Measurements from ENCODE around the gene FAM180B. TPM values are rescaled to one million over a fixed set of nuclear protein-coding genes. Genes with fewer than 3 reads are reported as not detected.

Gene FAM180B
- total and polyA plus RNA-seq, 2 experiments from 2014 or later: not detected

- DNase-seq (ENCODE audit: low spot score) (no peak), ATAC-seq (no peak)
- Mint-ChIP-seq H3K36me3 (ENCODE audit: low read depth) (no peaks in the 10 kb centered on the region), H3K27ac (no peak overlapping the region), H3K27me3 (ENCODE audit: insufficient read depth, low read depth, poor library complexity) (peaks cover 40% of the 10 kb centered on the region), H3K4me1 (peaks cover 27% of the 10 kb centered on the region), H3K9me3 (no peaks in the 10 kb centered on the region), H3K4me3 (no peak overlapping the region)
- Histone ChIP-seq H3K79me2 (replicated peaks; ENCODE audit: insufficient read depth) (no peaks in the 10 kb centered on the region), H3K4me3 (no peak overlapping the region), H3K27ac (ENCODE audit: low read depth) (no peak overlapping the region), H3F3A (replicated peaks; ENCODE audit: low read depth) (no peaks in the 10 kb centered on the region), H3K4me1 (ENCODE audit: insufficient read depth) (peaks cover 23% of the 10 kb centered on the region), H3K4me2 (no peak overlapping the region), H3K9me2 (ENCODE audit: insufficient read depth) (0 out of 2 replicates have a peak, but pooled peaks cover 2% of the 10 kb centered on the region), H4K20me1 (replicated peaks; ENCODE audit: insufficient read depth) (0 out of 2 replicates have a peak, but pooled peaks cover 5% of the 10 kb centered on the region), H2AFZ (no peak overlapping the region), H3K36me3 (ENCODE audit: insufficient read depth) (no peaks in the 10 kb centered on the region), H3K27me3 (ENCODE audit: insufficient read depth) (peaks cover 52% of the 10 kb centered on the region)
- TF ChIP-seq EZH2 (IDR thresholded peaks at IDR 0.05; ENCODE audit: low read depth, unreplicated experiment) (no peak), EZH2phosphoT487 (IDR thresholded peaks at IDR 0.05; ENCODE audit: unreplicated experiment) (no peak)
Observed at GRCh38 chr11:47595967-47596366, 9.5 kb downstream of the FAM180B start.

GRCh38 chr11:47599902-47600301 is 13.4 kb downstream of the FAM180B start:
- no peak for ATAC-seq
- Mint-ChIP-seq H3K4me3 (no peak overlapping the region), H3K9me3 (no peaks in the 10 kb centered on the region), H3K27ac (no peak overlapping the region), H3K27me3 (ENCODE audit: insufficient read depth, low read depth, poor library complexity) (peaks cover 7% of the 10 kb centered on the region), H3K4me1 (peaks cover 6% of the 10 kb centered on the region; the same call in 2 of the 3 replicates), H3K36me3 (ENCODE audit: low read depth) (no peaks in the 10 kb centered on the region)
- Histone ChIP-seq H3F3A (replicated peaks; ENCODE audit: low read depth) (no peaks in the 10 kb centered on the region), H2AFZ (no peak overlapping the region), H3K27ac (ENCODE audit: low read depth) (no peak overlapping the region), H3K4me3 (no peak overlapping the region), H3K9me2 (ENCODE audit: insufficient read depth) (no peaks in the 10 kb centered on the region), H4K20me1 (replicated peaks; ENCODE audit: insufficient read depth) (no peaks in the 10 kb centered on the region), H3K4me1 (ENCODE audit: insufficient read depth) (no peaks in the 10 kb centered on the region), H3K27me3 (ENCODE audit: insufficient read depth) (peaks cover 12% of the 10 kb centered on the region), H3K79me2 (replicated peaks; ENCODE audit: insufficient read depth) (no peaks in the 10 kb centered on the region), H3K36me3 (ENCODE audit: insufficient read depth) (no peaks in the 10 kb centered on the region), H3K4me2 (no peak overlapping the region)
- no peak for DNase-seq (ENCODE audit: low spot score)
- TF ChIP-seq STAT1 (IDR thresholded peaks at IDR 0.05; ENCODE audit: unreplicated experiment) (no peak), CREB1 (CRISPR knock-in tag; IDR thresholded peaks at IDR 0.05; ENCODE audit: low read depth) (no peak), ZNF331 (CRISPR knock-in tag; IDR thresholded peaks at IDR 0.05; ENCODE audit: low read depth) (no peak), REST (IDR thresholded peaks at IDR 0.05; ENCODE audit: unreplicated experiment) (no peak), EZH2 (IDR thresholded peaks at IDR 0.05; ENCODE audit: low read depth, unreplicated experiment) (no peak), POLR2AphosphoS5 (IDR thresholded peaks at IDR 0.05; ENCODE audit: low read depth) (no peak), ZNF462 (CRISPR knock-in tag; IDR thresholded peaks at IDR 0.05) (no peak), ETS1 (IDR thresholded peaks at IDR 0.05) (no peak), JUNB (IDR thresholded peaks at IDR 0.05; ENCODE audit: unreplicated experiment) (no peak), ZNF114 (CRISPR knock-in tag; IDR thresholded peaks at IDR 0.05) (no peak)
